Fibroblast of villous mesenchyme (primary cell): ENCODE measurements around the gene KIF1B. TPM values are rescaled to one million over a fixed set of nuclear protein-coding genes. Genes with fewer than 3 reads are reported as not detected.

Experiments
- small RNA-seq: library from RNA; depleted of rRNA; stranded (forward); fragments of <200 nt; gene quantifications from one replicate; pipeline ENCODE3, GENCODE V24; 2012
- total RNA-seq: library from RNA; depleted of rRNA; stranded (reverse); fragments of >200 nt; gene quantifications from 2 replicates; pipeline ENCODE4 v1.2.3, GENCODE V29; 2012

Gene KIF1B
- total RNA-seq, 1 donor = 36.3 TPM

Small RNAs within 50 kb of the gene (small RNA-seq; reads per million reads assigned to genes)
- gene MIR1273D = not detected
- gene RNU6-37P = not detected
- not detected for gene RNU6-828P

Other genes starting within 250 kb of the KIF1B start
- gene RBP7, start 213.3 kb upstream of the KIF1B start, total RNA-seq = 0.43 TPM in 1 of 2 replicates, not detected in the other
- 42.8 and 47.9 TPM in 2 replicates for gene UBE4B, start 177.6 kb upstream of the KIF1B start, total RNA-seq
- 74.1 and 88.1 TPM in 2 replicates for gene PGD, start 188.5 kb downstream of the KIF1B start, total RNA-seq
- gene CENPS, start 219.9 kb downstream of the KIF1B start, total RNA-seq = 14.2 and 14.7 TPM in 2 replicates
- gene CORT, start 239.5 kb downstream of the KIF1B start, total RNA-seq = 0.32 TPM in 1 of 2 replicates, not detected in the other